ENCODE results near the gene TNFSF13. TPM values are rescaled to one million over a fixed set of nuclear protein-coding genes. Genes with fewer than 3 reads are reported as not detected.

The TNFSF13 gene
- polyA plus RNA-seq, 1 donor (not counting 4 experiments of a cell fraction or from before 2014, with no cell fraction given): 3.9 TPM

DNA sequence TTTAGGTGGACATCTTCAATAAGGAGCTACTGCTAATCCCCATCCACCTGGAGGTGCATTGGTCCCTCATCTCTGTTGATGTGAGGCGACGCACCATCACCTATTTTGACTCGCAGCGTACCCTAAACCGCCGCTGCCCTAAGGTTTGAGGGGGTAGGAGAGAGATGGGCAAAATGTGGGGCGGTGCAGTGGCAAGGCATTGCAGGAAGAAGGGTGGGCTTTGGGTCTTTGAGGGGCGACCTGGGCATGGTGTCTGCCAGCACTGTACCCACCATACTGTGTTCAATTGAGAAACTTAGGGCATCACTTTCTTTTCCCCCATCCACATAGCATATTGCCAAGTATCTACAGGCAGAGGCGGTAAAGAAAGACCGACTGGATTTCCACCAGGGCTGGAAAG, 11.8 kb downstream of the TNFSF13 start:
- H3K36me3 ChIP-seq (ENCODE audit: control insufficient read depth in 2 of 2, extremely low read depth in 1 of 2, insufficient read depth in 2 of 2, low read length in 2 of 2): peaks cover 39 to 52% of the 10 kb centered on the region in 2 experiments
- H3K27ac ChIP-seq (ENCODE audit: control insufficient read depth, insufficient read depth, low read length): no peak overlapping the region
- DNase-seq (ENCODE audit: low read depth, low spot score) (no peak), FAIRE-seq (no peak)
- no peak overlapping the region for H3K9ac ChIP-seq (ENCODE audit: control insufficient read depth, extremely low read depth, insufficient read depth, low read length)
- H3K9me3 ChIP-seq (ENCODE audit: control insufficient read depth, low read depth, low read length): no peaks in the 10 kb centered on the region
- peaks cover 18% of the 10 kb centered on the region for H3K4me1 ChIP-seq (ENCODE audit: control insufficient read depth, extremely low read depth, insufficient read depth, low read length)
- peaks cover 48% of the 10 kb centered on the region for H3K79me2 ChIP-seq (ENCODE audit: control insufficient read depth, insufficient read depth, low read length)
- no peak overlapping the region for H3K4me2 ChIP-seq (ENCODE audit: control insufficient read depth, extremely low read depth, insufficient read depth, low read depth, low read length)
- peaks cover 16% of the 10 kb centered on the region for H4K20me1 ChIP-seq (ENCODE audit: control insufficient read depth, extremely low read depth, insufficient read depth, low read length)
- H2AFZ ChIP-seq (ENCODE audit: control insufficient read depth, low read length): no peak overlapping the region
- H3K4me3 ChIP-seq (ENCODE audit: control insufficient read depth in 2 of 3, extremely low read depth in 1 of 3, insufficient read depth in 2 of 3, low read depth in 1 of 3, low read length in 3 of 3): no peak overlapping the region
- dilution Hi-C loops (cut with MboI; ENCODE audit: extremely low pct_ligation_motif_present, low sequenced_read_pairs): no loop called here
- H3K27me3 ChIP-seq (ENCODE audit: control insufficient read depth, extremely low read depth, insufficient read depth, low read length): no peaks in the 10 kb centered on the region
- H3K9me1 ChIP-seq (ENCODE audit: control insufficient read depth, extremely low read depth, insufficient read depth, low read length): no peaks in the 10 kb centered on the region
- TF ChIP-seq, protein P1, sequence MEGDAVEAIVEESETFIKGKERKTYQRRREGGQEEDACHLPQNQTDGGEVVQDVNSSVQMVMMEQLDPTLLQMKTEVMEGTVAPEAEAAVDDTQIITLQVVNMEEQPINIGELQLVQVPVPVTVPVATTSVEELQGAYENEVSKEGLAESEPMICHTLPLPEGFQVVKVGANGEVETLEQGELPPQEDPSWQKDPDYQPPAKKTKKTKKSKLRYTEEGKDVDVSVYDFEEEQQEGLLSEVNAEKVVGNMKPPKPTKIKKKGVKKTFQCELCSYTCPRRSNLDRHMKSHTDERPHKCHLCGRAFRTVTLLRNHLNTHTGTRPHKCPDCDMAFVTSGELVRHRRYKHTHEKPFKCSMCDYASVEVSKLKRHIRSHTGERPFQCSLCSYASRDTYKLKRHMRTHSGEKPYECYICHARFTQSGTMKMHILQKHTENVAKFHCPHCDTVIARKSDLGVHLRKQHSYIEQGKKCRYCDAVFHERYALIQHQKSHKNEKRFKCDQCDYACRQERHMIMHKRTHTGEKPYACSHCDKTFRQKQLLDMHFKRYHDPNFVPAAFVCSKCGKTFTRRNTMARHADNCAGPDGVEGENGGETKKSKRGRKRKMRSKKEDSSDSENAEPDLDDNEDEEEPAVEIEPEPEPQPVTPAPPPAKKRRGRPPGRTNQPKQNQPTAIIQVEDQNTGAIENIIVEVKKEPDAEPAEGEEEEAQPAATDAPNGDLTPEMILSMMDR (optimal IDR thresholded peaks at IDR 0.05 in 1 of 3, IDR thresholded peaks at IDR 0.05 in 1 of 3, conservative IDR thresholded peaks at IDR 0.05 in 1 of 3; ENCODE audit: extremely low read depth in 1 of 3, insufficient read depth in 2 of 3, low read length in 3 of 3): no peak
- TF ChIP-seq EZH2 (IDR thresholded peaks at IDR 0.05; ENCODE audit: low read length): no peak

DNA sequence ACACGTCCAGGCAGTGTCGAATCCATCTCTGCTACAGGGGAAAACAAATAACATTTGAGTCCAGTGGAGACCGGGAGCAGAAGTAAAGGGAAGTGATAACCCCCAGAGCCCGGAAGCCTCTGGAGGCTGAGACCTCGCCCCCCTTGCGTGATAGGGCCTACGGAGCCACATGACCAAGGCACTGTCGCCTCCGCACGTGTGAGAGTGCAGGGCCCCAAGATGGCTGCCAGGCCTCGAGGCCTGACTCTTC, 13.7 kb downstream of the TNFSF13 start:
- DNase-seq (ENCODE audit: low read depth, low spot score): no peak
- Histone ChIP-seq H3K4me3 (ENCODE audit: control insufficient read depth in 2 of 3, extremely low read depth in 1 of 3, insufficient read depth in 2 of 3, low read depth in 1 of 3, low read length in 3 of 3) (peak overlapping the region; percentile 75 to 96 (median 84)), H3K36me3 (ENCODE audit: control insufficient read depth in 2 of 2, extremely low read depth in 1 of 2, insufficient read depth in 2 of 2, low read length in 2 of 2) (peaks cover 43 to 58% of the 10 kb centered on the region in 2 experiments), H3K9me3 (ENCODE audit: control insufficient read depth, low read depth, low read length) (no peaks in the 10 kb centered on the region), H3K79me2 (ENCODE audit: control insufficient read depth, insufficient read depth, low read length) (peaks cover 58% of the 10 kb centered on the region), H3K27me3 (ENCODE audit: control insufficient read depth, extremely low read depth, insufficient read depth, low read length) (no peaks in the 10 kb centered on the region), H3K9me1 (ENCODE audit: control insufficient read depth, extremely low read depth, insufficient read depth, low read length) (no peaks in the 10 kb centered on the region), H3K4me2 (ENCODE audit: control insufficient read depth, extremely low read depth, insufficient read depth, low read depth, low read length) (peak overlapping the region; percentile 93), H2AFZ (ENCODE audit: control insufficient read depth, low read length) (peak overlapping the region; percentile 45), H3K9ac (ENCODE audit: control insufficient read depth, extremely low read depth, insufficient read depth, low read length) (peak overlapping the region; percentile 88), H4K20me1 (ENCODE audit: control insufficient read depth, extremely low read depth, insufficient read depth, low read length) (peaks cover 34% of the 10 kb centered on the region), H3K4me1 (ENCODE audit: control insufficient read depth, extremely low read depth, insufficient read depth, low read length) (peaks cover 33% of the 10 kb centered on the region), H3K27ac (ENCODE audit: control insufficient read depth, insufficient read depth, low read length) (peak overlapping the region; percentile 94)
- no peak for FAIRE-seq
- dilution Hi-C loops (cut with MboI; ENCODE audit: extremely low pct_ligation_motif_present, low sequenced_read_pairs): no loop called here
- TF ChIP-seq, protein P1 (optimal IDR thresholded peaks at IDR 0.05 in 1 of 3, IDR thresholded peaks at IDR 0.05 in 1 of 3, conservative IDR thresholded peaks at IDR 0.05 in 1 of 3; ENCODE audit: extremely low read depth in 1 of 3, insufficient read depth in 2 of 3, low read length in 3 of 3): no peak
- no peak for TF ChIP-seq EZH2 (IDR thresholded peaks at IDR 0.05; ENCODE audit: low read length)
